ENCODE results near the gene UTP11.

DNA sequence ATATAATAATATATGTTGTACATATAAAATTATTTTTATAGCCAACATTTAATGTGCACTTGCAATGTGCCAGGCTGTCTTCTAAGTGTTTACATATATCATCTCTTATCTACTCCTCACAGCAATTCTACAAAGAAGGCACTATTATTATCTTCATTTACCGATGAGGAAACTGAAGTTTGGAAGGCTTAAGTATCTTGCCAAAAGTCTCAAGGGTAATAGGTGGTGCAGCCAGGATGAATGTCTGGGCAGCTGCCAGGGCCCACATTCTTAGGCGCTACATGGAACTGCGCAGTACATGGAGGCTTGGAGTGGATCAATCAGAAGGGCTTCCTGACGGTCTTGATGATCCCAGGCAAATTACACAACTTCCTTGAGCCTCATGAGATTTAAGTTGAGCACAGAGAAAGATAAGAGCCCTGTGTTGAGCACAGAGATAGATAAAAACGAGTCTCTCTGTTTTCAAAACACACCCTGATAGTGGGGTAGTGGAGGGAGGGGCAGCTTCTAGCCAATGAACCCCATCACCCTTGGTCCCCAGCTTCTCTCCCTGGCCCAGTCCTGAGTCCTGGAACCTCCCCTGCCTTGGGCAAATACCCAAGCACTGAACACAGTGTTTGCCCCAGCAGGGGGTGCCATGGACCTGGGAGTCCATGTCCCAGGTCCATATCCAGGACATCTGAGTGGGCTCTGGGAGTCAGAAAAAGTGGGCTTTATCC lies 24.8 kb downstream of the UTP11 start:
- TF ChIP-seq POLR2A (IDR thresholded peaks at IDR 0.05): no peak
- TF ChIP-seq EP300 (IDR thresholded peaks at IDR 0.05): no peak
- no peak for TF ChIP-seq CTCF (IDR thresholded peaks at IDR 0.05)
